NB4 (cell line): ENCODE data around the gene EHF.

ENCODE experiments used
- DNase-seq: peaks from one replicate; pipeline ENCODE4 v3.0.0; 2010; ENCODE audit warnings: low read depth
- H3K4me3 ChIP-seq: one replicate; pipeline ENCODE4 v1.5.1; 2011; ENCODE audit warnings: mild to moderate bottlenecking, low read depth, low read length, moderate library complexity
- CTCF ChIP-seq: IDR thresholded peaks from one replicate; pipeline ENCODE4 v1.5.1; 2012; ENCODE audit warnings: low read depth, low read length
- MAX ChIP-seq: IDR thresholded peaks from 2 replicates; pipeline ENCODE4 v1.6.1; 2011; ENCODE audit warnings: low read depth, low read length
- MYC ChIP-seq: IDR thresholded peaks from 2 replicates; pipeline ENCODE4 v1.6.1; 2011; ENCODE audit warnings: low read depth, low read length
- POLR2A ChIP-seq: IDR thresholded peaks from 2 replicates; pipeline ENCODE4 v1.6.1; 2011; ENCODE audit warnings: mild to moderate bottlenecking; ENCODE audit not compliant: insufficient read length; ENCODE audit errors: extremely low read depth

EHF gene

GRCh38 chr11:34668583-34669053 lies 47.7 kb downstream of the EHF start:
- TF ChIP-seq POLR2A (no peak), MYC (no peak), CTCF (no peak), MAX (no peak)
- no peak for DNase-seq

GRCh38 chr11:34669458-34669857 lies 48.6 kb downstream of the EHF start:
- no peak for DNase-seq
- H3K4me3 ChIP-seq: no peak overlapping the region
- no peak for TF ChIP-seq POLR2A
- TF ChIP-seq CTCF: no peak
- TF ChIP-seq MAX: no peak
- TF ChIP-seq MYC: no peak

More at GRCh38 chr11:34668583-34669053, 47.7 kb downstream of the EHF start:
- H3K4me3 ChIP-seq: no peak overlapping the region

- no peak for DNase-seq
- TF ChIP-seq MYC: no peak
- H3K4me3 ChIP-seq: no peak overlapping the region
Observed at GRCh38 chr11:34671117-34671516, 50.2 kb downstream of the EHF start.

GRCh38 chr11:34671946-34672345 lies 51.1 kb downstream of the EHF start:
- no peak for DNase-seq
- TF ChIP-seq MYC (no peak), POLR2A (no peak), CTCF (no peak), MAX (no peak)
- no peak overlapping the region for H3K4me3 ChIP-seq

GRCh38 chr11:34674038-34674437 lies 53.1 kb downstream of the EHF start:
- no peak overlapping the region for H3K4me3 ChIP-seq
- TF ChIP-seq MYC (no peak), CTCF (no peak), POLR2A (no peak), MAX (no peak)
- no peak for DNase-seq

GRCh38 chr11:34676227-34676626 lies 55.3 kb downstream of the EHF start:
- DNase-seq: no peak
- no peak for TF ChIP-seq POLR2A
- no peak for TF ChIP-seq CTCF
- no peak for TF ChIP-seq MYC
- TF ChIP-seq MAX: no peak
- no peak overlapping the region for H3K4me3 ChIP-seq
